Subcutaneous adipose tissue (tissue), 4 donors: ENCODE results near the gene CPT1B. TPM values are rescaled to one million over a fixed set of nuclear protein-coding genes. Genes with fewer than 3 reads are reported as not detected.

Experiments used
- total RNA-seq, 4 donors: library from RNA; depleted of rRNA; stranded (reverse); fragments of >200 nt; gene quantifications; one replicate each; pipeline ENCODE4 v1.1.0, GENCODE V29; 2016
- TF ChIP-seq, protein P1 (sequence below): fragments of 450-650 bp; IDR thresholded peaks from one replicate; pipeline ENCODE4 v1.5.1; 2016; ENCODE audit warnings: low read depth, mild to moderate bottlenecking, control low read depth, antibody characterized with exemption, moderate library complexity

The CPT1B gene
- total RNA-seq, 4 donors from 2014 or later = 7.8 to 20.3 (median 10.8) TPM

DNA sequence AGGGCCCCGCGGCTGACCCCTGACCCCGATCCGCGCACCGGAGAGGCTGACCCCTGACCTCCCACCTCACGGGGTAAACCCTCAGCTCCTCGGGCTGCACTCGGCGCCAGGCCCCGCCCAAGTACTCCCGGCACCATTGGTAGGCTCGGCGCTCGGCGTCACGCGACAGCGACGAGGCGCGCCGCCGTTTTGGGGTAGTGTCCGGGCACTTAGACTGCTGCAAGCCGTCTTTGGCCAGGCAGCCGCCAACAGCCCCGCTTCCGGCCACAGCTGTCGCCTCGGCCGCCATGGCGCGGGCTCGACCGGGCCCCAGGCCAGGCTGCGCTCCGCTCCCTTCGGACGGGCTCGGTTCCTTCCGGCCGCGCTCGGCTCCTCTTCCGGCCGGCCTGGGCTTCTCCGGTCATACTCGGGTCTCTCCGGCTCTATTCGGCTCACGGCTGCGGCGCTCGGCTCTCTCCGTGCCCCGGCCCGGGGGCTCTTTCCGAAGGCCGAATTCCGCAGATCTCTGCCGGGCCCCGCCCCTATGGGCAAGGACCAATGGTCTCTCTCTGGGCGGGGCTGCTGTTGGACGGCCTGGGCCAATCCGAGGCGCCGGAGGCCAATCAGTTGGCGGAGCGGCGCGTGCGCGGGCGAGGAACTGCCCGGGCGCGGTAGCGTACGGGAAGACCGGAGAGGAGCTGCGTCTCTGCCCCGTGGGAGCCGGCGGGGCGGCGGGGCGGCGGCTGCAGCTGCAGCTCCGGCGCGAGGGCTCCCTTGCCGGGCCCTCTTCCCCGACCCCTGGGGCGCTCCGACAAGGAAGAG, 4.5 kb upstream of the CPT1B start, which contains the start of gene CHKB:
CHKB (minus strand) TSS at position 357 of the 801 bp plus-strand sequence; CDS start at position 289, 68 bp downstream.
- TF ChIP-seq, protein P1, sequence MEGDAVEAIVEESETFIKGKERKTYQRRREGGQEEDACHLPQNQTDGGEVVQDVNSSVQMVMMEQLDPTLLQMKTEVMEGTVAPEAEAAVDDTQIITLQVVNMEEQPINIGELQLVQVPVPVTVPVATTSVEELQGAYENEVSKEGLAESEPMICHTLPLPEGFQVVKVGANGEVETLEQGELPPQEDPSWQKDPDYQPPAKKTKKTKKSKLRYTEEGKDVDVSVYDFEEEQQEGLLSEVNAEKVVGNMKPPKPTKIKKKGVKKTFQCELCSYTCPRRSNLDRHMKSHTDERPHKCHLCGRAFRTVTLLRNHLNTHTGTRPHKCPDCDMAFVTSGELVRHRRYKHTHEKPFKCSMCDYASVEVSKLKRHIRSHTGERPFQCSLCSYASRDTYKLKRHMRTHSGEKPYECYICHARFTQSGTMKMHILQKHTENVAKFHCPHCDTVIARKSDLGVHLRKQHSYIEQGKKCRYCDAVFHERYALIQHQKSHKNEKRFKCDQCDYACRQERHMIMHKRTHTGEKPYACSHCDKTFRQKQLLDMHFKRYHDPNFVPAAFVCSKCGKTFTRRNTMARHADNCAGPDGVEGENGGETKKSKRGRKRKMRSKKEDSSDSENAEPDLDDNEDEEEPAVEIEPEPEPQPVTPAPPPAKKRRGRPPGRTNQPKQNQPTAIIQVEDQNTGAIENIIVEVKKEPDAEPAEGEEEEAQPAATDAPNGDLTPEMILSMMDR = no peak

DNA sequence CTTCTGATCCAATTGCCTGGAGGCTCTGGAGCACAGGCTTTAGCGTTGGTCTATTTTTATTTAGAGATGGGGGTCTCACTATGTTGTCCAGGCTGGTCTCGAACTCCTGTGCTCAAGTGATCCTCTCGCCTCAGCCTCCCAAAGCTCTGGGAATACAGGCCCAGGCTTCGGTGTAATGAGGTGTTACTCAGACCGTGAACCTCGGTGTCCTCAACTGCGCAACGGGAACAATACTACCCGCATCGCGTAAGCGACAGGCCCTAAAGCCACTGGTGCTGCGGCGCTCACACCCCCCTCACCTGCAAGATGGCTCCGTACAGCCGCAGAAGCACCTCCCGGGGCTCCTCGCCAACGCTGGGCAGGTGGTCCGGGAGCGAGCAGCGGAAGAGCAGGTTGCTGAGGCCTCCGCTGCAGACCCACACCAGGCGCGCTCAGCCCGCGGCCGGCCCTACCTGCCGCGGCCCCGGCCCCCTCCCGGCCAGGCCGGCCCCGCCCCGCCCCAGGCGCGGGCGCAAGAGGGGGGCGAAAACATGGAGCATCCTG, 3.8 kb upstream of the CPT1B start:
- TF ChIP-seq, protein P1 = no peak

DNA sequence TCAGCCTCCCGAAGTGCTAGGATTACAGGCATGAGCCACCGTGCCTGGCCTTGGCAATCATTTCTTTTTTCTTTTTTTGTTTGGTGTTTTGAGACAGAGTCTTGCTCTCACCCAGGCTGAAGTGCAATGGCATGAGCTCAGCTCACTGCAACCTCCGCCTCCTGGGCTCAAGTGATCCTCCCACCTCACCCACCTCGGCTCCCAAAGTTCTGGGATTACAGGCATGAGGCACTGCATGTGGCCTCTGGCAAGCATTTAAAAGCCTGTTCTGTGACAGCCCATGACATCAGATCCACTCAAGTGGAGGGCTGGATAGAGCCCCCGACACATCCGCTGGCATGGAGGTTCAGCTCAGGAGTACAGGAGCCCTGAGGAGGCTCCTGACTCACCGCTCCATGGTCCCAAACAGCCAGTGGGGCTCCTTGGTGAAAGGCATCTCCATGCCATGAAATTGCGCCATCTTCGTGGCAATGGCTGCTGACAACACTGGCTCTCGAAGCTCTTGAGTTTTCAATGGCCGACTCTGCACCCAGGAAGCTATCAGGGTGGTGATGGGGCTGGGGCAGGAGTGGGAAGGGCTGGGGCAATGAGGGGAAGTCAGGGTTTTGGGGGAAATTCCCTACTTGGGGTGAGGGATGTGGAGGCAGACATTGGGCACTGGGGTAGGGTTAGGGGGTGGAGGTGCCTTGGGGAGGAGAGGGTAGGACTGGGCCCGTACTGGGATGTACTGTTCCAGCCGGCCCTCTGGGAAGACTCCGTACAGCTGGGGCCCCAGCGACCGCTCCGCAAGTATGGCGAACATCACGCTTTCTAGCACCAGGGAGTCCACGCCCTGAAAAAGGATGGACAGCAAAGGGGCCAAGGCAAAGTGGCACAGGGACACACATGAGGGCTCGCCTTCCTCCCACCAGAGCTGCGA, 3.1 kb upstream of the CPT1B start:
- TF ChIP-seq, protein P1 = no peak

DNA sequence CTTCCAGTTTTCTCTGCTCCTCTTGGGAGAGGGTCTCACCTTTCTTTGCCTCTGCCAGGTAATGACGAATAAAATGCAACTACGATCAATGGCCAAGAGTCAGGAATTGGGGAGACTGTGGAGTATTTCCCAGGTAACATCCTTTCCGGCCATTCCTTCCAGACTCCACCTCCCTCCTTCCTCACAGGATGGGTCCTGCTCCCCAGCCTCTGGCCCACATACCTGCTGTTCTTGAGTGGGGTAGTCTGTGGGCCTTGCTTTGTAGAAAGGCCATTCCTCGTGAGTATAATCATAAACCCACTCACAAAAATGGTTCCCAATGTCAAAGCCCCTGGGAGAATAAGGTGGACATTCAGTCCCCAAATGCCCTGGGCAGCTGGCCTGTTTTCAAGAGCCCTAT, 1.5 kb upstream of the CPT1B start:
- TF ChIP-seq, protein P1 = no peak

DNA sequence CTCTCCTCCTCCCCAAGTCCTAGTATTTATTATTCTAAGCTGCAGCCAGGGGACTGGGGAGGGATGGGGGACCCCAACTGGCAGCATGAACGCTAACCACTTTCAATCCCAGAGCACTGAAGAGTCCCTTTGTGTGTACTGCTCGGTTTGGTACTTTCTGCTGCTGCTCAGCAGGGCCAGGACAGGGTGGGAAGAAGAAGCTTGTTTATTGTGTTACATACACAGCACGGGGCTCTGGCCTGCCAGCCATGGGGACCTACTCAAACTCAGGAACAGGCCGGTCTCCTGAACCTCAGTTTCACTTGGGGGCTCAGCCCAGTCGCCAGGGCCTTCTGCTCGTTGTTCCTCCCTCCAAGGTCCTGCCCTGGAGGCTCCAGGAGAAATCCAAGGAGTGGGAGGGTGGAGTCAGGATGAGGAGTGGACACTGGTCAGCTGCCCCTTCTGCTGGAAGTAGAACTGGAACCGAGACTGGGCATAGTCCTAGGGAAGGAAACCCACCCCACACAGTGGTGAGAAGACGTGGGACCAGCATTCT, 616 bp upstream of the CPT1B start:
- TF ChIP-seq, protein P1 = no peak

DNA sequence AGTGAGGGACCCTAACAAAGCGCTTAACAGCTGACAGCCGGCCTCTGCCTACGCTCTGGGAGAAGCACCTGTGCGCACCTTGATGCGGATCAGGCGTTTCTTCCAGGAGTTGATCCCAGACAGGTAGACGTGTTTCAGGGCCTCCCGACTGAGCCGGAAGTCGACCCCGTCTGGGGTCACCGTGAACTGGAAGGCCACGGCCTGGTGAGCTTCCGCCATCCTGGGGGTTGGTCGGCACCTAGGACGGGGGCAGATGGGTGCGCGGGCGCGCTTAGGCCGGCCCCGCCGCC, 585 bp downstream of the CPT1B start:
- TF ChIP-seq, protein P1 = no peak
